ENCODE data around the gene PPP2R1B.

The PPP2R1B gene

GRCh38 chr11:111684251-111684650, 81.9 kb downstream of the PPP2R1B start:
- DNase-seq = no peak

- DNase-seq = no peak
These were observed 82.4 kb downstream of the PPP2R1B start for GRCh38 chr11:111683806-111684205.

GRCh38 chr11:111680486-111681175, 85.6 kb downstream of the PPP2R1B start:
- DNase-seq = no peak
